ENCODE measurements around the gene COMT. TPM values are rescaled to one million over a fixed set of nuclear protein-coding genes. Genes with fewer than 3 reads are reported as not detected.
"Not testable (repeated sequence)": the region's sequence is repeated elsewhere in the genome, so short reads cannot be mapped to it uniquely, and the experiment has no call there.

The COMT gene
- total and polyA plus RNA-seq, 9 donors = 61.9 to 104 (median 81.3) TPM

DNA sequence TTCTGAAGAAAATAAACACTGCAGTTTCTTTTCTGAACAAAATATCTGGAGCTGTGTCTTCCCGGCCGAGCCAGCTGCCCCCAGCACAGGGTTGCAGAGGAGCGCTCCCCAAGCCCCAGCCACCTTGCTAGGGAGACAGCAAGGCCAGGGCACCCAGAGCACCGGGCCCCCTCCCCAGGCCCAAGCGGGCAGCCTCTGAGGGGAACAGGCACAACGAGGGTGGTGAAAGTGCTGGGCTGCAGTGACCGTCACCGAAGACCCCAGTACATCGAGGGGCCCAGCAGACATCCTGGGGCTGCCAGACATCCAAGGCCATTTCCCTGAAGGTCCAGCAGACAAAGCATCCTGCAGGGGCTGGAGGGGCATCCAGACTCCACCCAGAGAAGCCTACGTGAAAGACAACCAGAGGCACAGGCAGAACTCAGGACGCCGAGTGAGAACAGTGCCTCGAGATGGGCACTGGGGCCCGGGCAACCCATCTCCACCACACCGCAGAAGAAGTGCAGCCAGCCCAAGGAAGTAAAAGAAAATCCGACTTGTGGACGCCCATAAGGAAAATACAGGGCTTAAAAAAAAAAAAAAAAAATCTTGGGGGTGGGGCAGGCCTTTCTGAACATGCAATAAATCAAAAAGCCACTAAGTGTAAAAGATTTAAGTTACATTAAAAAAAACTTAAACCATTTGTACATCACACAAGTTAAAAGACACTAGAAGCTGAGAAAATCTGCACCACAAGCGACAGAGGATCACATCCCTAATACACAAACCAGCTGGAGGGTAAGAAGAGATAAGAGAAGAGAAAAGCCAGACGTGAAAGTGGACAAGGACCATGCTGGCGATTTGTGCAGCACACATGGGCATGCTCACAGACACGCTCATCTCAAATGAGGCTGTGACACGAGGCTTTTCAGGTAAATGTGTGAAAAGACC is 36.0 kb upstream of the COMT start:
- Histone ChIP-seq H3K4me3 (ENCODE audit: low read length) (no peak overlapping the region), H3K4me1 (ENCODE audit: control insufficient read depth, insufficient read depth, low read length) (peaks cover 30% of the 10 kb centered on the region), H3K36me3 (ENCODE audit: control insufficient read depth, insufficient read depth, low read length) (peaks cover 13% of the 10 kb centered on the region), H3K9me3 (replicated peaks; ENCODE audit: control insufficient read depth, low read depth, low read length) (no peaks in the 10 kb centered on the region), H3K27ac (ENCODE audit: low read length) (no peak overlapping the region), H3K27me3 (ENCODE audit: control insufficient read depth, insufficient read depth, low read length) (no peaks in the 10 kb centered on the region)
- DNase-seq = no peak
- WGBS (ENCODE audit: insufficient coverage) = 65% methylated on average over 13 of the region's 22 CpGs

DNA sequence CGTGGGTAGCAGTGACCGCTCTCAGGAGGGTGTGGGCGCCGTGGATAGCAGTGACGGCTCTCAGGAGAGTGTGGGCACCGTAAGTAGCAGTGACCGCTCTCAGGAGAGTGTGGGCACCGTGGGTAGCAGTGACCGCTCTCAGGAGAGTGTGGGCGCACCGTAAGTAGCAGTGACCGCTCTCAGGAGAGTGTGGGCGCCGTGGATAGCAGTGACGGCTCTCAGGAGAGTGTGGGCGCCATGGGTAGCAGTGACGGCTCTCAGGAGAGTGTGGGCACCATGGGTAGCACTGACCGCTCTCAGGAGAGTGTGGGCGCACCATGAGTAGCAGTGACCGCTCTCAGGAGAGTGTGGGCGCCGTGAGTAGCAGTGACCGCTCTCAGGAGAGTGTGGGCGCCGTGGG is 34.7 kb upstream of the COMT start:
- not testable (repeated sequence) for DNase-seq; H3K9me3 ChIP-seq (replicated peaks; ENCODE audit: control insufficient read depth, low read depth, low read length); H3K27ac ChIP-seq (ENCODE audit: low read length); H3K27me3 ChIP-seq (ENCODE audit: control insufficient read depth, insufficient read depth, low read length); H3K4me3 ChIP-seq (ENCODE audit: low read length)
- Histone ChIP-seq H3K36me3 (ENCODE audit: control insufficient read depth, insufficient read depth, low read length) (peaks cover 15% of the 10 kb centered on the region), H3K4me1 (ENCODE audit: control insufficient read depth, insufficient read depth, low read length) (peaks cover 35% of the 10 kb centered on the region)
- 86% methylated on average over 24 of the region's 25 CpGs for WGBS (ENCODE audit: insufficient coverage)

GRCh38 chr22:19907902-19908301 is 33.7 kb upstream of the COMT start:
- WGBS (ENCODE audit: insufficient coverage) = 86% methylated on average over 4 of the region's 16 CpGs
- Histone ChIP-seq H3K36me3 (ENCODE audit: control insufficient read depth, insufficient read depth, low read length) (peaks cover 16% of the 10 kb centered on the region), H3K4me1 (ENCODE audit: control insufficient read depth, insufficient read depth, low read length) (peaks cover 35% of the 10 kb centered on the region)
- not testable (repeated sequence) for H3K4me3 ChIP-seq (ENCODE audit: low read length); H3K27ac ChIP-seq (ENCODE audit: low read length); DNase-seq; H3K27me3 ChIP-seq (ENCODE audit: control insufficient read depth, insufficient read depth, low read length); H3K9me3 ChIP-seq (replicated peaks; ENCODE audit: control insufficient read depth, low read depth, low read length)

GRCh38 chr22:19909350-19910179 is 32.0 kb upstream of the COMT start:
- WGBS (ENCODE audit: insufficient coverage) = 29% methylated on average over 5 of the region's 6 CpGs
- Histone ChIP-seq H3K9me3 (replicated peaks; ENCODE audit: control insufficient read depth, low read depth, low read length) (peaks cover 3% of the 10 kb centered on the region), H3K27me3 (ENCODE audit: control insufficient read depth, insufficient read depth, low read length) (no peaks in the 10 kb centered on the region), H3K4me1 (ENCODE audit: control insufficient read depth, insufficient read depth, low read length) (peaks cover 29% of the 10 kb centered on the region), H3K27ac (ENCODE audit: low read length) (no peak overlapping the region), H3K4me3 (ENCODE audit: low read length) (no peak overlapping the region), H3K36me3 (ENCODE audit: control insufficient read depth, insufficient read depth, low read length) (peaks cover 28% of the 10 kb centered on the region)
- peak; percentile 85 for DNase-seq

DNA sequence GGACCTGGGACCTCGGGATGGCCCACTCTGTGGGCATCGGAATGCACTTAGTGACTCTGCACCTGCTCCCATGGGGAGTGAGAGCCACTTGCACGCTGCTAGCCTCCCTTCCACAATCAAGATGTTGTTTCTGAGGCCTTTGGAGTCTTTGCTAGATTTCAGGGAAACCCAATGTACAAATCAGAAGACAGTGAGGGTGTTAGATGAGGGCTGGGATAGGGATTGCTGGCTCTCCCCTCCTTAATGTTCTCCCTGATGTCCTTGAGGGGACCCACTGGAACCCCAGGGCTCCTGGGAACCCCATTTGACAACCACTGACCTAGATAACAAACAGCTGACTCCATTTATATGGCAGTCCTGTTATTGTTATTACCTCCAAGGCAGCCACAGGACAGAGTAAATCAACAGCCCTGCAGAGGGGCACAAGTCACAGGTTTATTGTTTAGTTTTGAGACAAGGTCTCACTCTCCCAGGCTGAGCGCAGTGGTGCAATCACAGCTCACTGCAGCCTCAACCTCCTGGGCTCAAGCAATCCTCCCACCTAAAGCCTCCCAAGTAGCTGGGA is 31.3 kb upstream of the COMT start:
- WGBS (ENCODE audit: insufficient coverage) = 38% methylated on average over 4 of the region's 4 CpGs
- Histone ChIP-seq H3K4me1 (ENCODE audit: control insufficient read depth, insufficient read depth, low read length) (peaks cover 29% of the 10 kb centered on the region), H3K27me3 (ENCODE audit: control insufficient read depth, insufficient read depth, low read length) (no peaks in the 10 kb centered on the region), H3K9me3 (replicated peaks; ENCODE audit: control insufficient read depth, low read depth, low read length) (peaks cover 3% of the 10 kb centered on the region), H3K4me3 (ENCODE audit: low read length) (no peak overlapping the region), H3K36me3 (ENCODE audit: control insufficient read depth, insufficient read depth, low read length) (peaks cover 34% of the 10 kb centered on the region), H3K27ac (ENCODE audit: low read length) (no peak overlapping the region)
- DNase-seq = no peak

DNA sequence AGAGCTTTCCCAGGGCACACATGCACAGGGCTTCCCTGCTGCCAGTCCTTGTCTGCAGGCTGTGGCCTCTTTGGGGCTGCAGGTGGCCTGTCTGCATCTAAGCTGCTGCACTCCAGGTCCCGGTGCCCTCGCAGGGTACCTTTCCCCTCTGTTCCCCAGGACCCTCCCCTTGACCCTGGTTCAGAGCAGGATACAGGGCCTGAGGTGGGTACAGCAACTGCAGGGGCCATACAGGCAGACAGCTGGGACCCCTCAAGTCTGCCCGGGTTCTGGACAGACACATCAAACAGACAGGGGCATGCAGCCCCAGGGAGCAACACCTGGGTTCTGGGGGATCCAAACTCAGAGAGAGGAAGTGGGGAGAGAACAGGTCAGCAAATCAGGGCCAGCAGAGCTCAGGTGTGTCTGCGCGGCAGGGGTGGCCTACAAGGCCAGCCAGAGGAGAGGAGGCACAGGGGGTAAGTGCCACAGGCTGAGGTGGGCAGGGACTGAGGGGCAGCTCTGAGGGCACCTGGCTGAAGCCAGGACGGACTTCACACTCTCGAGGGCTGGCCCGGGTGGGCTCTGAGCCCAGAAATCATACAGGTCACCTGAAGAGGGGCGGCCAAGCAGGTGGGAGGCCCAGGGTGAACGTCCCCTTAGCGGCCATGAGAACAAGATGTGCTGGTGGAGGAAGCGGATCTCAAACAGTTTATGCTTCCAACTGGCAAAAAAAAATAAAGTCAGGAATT is 29.9 kb upstream of the COMT start:
- DNase-seq = no peak
- H3K9me3 ChIP-seq (replicated peaks; ENCODE audit: control insufficient read depth, low read depth, low read length) = peaks cover 3% of the 10 kb centered on the region
- WGBS (ENCODE audit: insufficient coverage) = 82% methylated on average over 12 of the region's 12 CpGs
- no peaks in the 10 kb centered on the region for H3K27me3 ChIP-seq (ENCODE audit: control insufficient read depth, insufficient read depth, low read length)
- peaks cover 41% of the 10 kb centered on the region for H3K36me3 ChIP-seq (ENCODE audit: control insufficient read depth, insufficient read depth, low read length)
- peak overlapping the region; percentile 85 for H3K27ac ChIP-seq (ENCODE audit: low read length)
- no peak overlapping the region for H3K4me3 ChIP-seq (ENCODE audit: low read length)
- H3K4me1 ChIP-seq (ENCODE audit: control insufficient read depth, insufficient read depth, low read length) = peaks cover 29% of the 10 kb centered on the region

DNA sequence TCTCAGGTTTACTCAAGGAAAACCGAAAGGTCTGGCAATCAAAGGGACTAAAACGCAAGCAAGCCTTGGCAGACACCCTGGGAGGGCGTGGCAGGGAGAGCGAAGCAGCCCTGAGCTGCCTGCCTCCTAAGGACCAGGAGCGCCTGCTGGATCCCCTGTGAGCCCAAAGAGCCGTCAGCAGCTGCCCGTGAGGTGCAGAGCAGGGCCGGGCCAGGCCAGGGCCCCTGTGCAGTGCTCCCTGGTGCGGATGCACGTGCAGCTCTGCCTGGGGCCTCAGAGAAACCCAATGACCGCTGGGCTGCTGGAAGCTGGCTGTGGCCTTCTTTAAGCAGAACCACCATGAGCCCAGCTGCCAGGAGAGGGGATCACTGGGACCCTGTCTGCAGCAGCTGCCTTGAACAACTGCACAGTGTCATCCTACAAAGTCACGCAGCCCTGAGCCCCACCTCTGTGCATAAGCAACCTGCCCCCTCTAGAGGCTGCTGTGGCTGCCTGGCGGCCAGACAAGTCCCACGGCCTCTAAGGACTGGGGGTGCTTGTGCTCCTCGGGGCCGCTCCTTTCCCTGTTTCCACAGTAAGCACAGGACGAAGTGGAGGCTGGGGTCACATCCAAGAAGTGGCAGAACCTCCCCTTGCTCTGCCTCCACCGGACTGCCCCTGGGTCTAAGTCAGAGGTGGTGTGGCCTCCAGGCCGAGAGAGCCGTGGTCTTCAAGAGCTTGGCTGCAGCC is 29.1 kb upstream of the COMT start:
- peak; percentile 88 for DNase-seq
- H3K4me1 ChIP-seq (ENCODE audit: control insufficient read depth, insufficient read depth, low read length) = peaks cover 29% of the 10 kb centered on the region
- peaks cover 46% of the 10 kb centered on the region for H3K36me3 ChIP-seq (ENCODE audit: control insufficient read depth, insufficient read depth, low read length)
- H3K4me3 ChIP-seq (ENCODE audit: low read length) = no peak overlapping the region
- 47% methylated on average over 16 of the region's 20 CpGs for WGBS (ENCODE audit: insufficient coverage)
- peaks cover 3% of the 10 kb centered on the region for H3K9me3 ChIP-seq (replicated peaks; ENCODE audit: control insufficient read depth, low read depth, low read length)
- H3K27ac ChIP-seq (ENCODE audit: low read length) = peak overlapping the region; percentile 85
- no peaks in the 10 kb centered on the region for H3K27me3 ChIP-seq (ENCODE audit: control insufficient read depth, insufficient read depth, low read length)

DNA sequence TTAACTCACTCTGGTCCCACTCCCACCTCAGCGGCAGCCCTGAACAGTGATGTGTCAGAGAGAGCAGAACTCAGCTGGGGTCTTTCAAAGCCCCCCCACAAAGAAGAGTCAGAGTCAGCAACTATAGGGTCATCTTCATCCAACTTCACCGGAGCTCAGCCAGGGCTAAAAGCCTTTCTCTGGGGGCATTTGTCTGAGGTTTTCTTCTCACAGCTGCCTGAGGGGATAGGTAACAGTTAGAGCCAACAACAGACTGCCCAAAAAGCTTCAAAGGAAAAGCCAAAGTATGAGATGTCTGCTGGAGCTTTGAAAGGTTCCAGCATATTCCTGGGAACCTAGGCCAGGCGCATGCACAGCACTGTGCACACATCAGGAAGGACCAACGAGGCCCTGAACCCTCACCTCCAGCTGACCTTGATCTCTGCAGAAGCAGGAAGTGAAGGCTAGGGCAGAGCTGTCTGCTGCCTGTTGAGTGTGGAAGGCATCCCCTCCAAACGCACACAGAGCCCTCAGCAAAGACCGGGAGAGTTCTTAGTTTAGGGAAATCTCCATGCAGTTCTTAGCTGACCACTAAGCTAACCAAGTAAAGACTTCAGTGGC is 28.1 kb upstream of the COMT start:
- Histone ChIP-seq H3K36me3 (ENCODE audit: control insufficient read depth, insufficient read depth, low read length) (peaks cover 54% of the 10 kb centered on the region), H3K27me3 (ENCODE audit: control insufficient read depth, insufficient read depth, low read length) (no peaks in the 10 kb centered on the region), H3K9me3 (replicated peaks; ENCODE audit: control insufficient read depth, low read depth, low read length) (peaks cover 3% of the 10 kb centered on the region), H3K27ac (ENCODE audit: low read length) (no peak overlapping the region), H3K4me3 (ENCODE audit: low read length) (no peak overlapping the region), H3K4me1 (ENCODE audit: control insufficient read depth, insufficient read depth, low read length) (peaks cover 29% of the 10 kb centered on the region)
- no CpG with 5 or more reads among the region's 6 CpGs for WGBS (ENCODE audit: insufficient coverage)
- no peak for DNase-seq

All from muscle of leg (tissue), 11 donors.